IPS DF 6.9 (cell line): ENCODE measurements around the gene SHISA8.

Source experiments
- DNase-seq: peaks from one replicate; pipeline ENCODE4 v3.0.0-alpha.2; 2013; ENCODE audit warnings: low read depth, low spot score
- H3K27ac ChIP-seq: one replicate; pipeline ENCODE4 v1.5.1; 2013; ENCODE audit warnings: low read length, control low read depth
- H3K27me3 ChIP-seq: 2 replicates; pipeline ENCODE4 v1.6.1; 2013; ENCODE audit warnings: mild to moderate bottlenecking, low read length; ENCODE audit not compliant: control insufficient read depth, insufficient read depth
- H3K36me3 ChIP-seq: 2 replicates; pipeline ENCODE4 v1.6.1; 2013; ENCODE audit warnings: low read length; ENCODE audit not compliant: control insufficient read depth, insufficient read depth
- H3K4me1 ChIP-seq: 2 replicates; pipeline ENCODE4 v1.6.1; 2013; ENCODE audit warnings: low read length; ENCODE audit not compliant: control insufficient read depth, insufficient read depth
- H3K4me3 ChIP-seq: 2 replicates; pipeline ENCODE4 v1.5.1; 2013; ENCODE audit warnings: mild to moderate bottlenecking, low read length
- H3K9me3 ChIP-seq: 2 replicates; pipeline ENCODE4 v1.6.1; 2013; ENCODE audit warnings: low read length, inconsistent platforms; ENCODE audit not compliant: control insufficient read depth, insufficient read depth
- WGBS: extraction: QIAGEN DNeasy Blood & Tissue Kit; methylation state at CpG from one replicate; pipeline ENCODE4 v1.1.7; 2013; ENCODE audit warnings: mixed read lengths, missing lambda C conversion rate; ENCODE audit not compliant: insufficient read length, insufficient coverage; 5-methylcytosine and 5-hydroxymethylcytosine counted together

Gene SHISA8

DNA sequence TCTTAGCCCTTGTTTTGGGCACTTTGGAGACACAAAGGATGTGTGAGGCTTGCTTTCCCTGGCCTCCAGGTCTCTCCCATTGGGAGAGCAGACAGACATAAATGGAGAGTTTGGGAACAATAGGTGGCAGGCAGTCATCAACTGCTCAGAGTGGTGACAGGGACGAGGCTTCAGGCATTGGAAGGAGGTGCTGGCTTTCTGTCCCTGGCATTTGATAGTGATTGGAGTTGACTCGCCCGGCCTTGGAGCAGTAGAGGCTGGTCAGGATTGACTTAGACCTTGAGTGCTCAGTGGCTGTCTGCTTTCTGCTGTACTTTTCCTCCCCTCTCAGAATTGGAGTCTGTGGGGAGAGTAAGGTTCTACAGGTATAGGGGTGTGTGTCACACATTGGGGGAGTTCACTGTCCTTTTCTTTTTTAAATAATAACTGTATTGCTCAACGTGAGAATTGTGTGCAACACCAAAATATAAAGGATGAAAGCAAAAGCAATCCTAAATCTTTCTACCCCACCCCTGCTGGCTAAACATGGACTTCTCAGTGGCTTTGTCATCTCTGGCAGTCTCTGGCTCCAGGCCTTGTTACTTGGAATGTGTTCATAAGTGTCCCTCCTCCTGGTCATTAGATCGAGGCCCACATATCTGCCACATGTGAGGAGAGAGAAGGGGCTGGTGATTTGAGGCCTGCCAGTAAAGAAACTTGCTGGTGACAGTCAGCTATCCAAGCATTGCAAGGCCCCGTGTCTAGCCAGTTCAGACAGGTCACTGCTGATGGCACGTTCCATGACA, 21.1 kb downstream of the SHISA8 start:
- Histone ChIP-seq H3K4me1 (no peaks in the 10 kb centered on the region; the same call in 1 of the 2 replicates), H3K27ac (no peak overlapping the region), H3K9me3 (no peaks in the 10 kb centered on the region), H3K27me3 (no peaks in the 10 kb centered on the region), H3K4me3 (no peak overlapping the region), H3K36me3 (peaks cover 51% of the 10 kb centered on the region)
- WGBS: no CpG with 5 or more reads among the region's 7 CpGs
- no peak for DNase-seq

DNA sequence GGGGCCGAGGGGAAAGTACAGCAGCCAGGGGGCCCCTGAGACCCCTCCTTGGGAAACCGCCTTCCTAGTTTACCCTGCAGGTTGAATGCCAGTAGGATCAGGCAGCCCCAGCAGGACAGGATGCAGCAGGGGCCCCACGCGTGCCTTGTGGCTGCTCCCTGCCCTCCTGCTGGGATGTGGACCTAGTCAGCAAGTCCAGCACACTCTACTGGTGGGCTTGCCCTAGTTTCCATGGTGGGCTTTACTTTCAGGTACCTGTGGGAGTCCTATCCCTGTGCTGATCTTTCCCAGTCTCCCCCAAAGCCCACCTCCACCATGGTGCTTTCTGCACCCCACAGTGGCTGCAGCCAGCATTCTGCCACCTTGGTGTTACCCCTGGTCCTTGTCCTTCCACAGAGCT, 22.2 kb downstream of the SHISA8 start:
- H3K4me3 ChIP-seq: no peak overlapping the region
- H3K9me3 ChIP-seq: no peaks in the 10 kb centered on the region
- H3K27ac ChIP-seq: no peak overlapping the region
- DNase-seq: no peak
- H3K27me3 ChIP-seq: no peaks in the 10 kb centered on the region
- WGBS: no CpG with 5 or more reads among the region's 4 CpGs
- peaks cover 48% of the 10 kb centered on the region for H3K36me3 ChIP-seq
- no peaks in the 10 kb centered on the region; the same call in 1 of the 2 replicates for H3K4me1 ChIP-seq

DNA sequence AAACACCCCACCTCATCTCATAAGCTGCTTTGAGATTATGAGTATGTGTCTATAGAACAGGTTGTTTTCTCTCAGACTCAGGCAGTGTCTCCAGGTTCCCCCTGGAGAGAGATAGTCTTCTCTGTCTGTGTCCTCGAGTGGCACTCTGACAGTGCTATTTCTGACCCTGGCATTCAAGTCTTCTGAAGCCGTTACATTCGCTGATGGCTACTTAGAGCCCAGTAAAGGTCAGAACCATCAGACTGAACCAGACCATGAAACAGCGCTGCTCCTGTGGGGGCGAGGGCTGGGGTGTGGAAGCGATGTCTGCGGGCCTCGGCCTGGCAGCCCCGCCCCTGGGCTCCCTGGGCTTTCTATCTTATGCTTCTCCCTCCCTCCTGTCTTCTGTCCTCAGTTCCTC, 23.5 kb downstream of the SHISA8 start:
- H3K4me1 ChIP-seq: no peaks in the 10 kb centered on the region; the same call in 1 of the 2 replicates
- H3K9me3 ChIP-seq: no peaks in the 10 kb centered on the region
- H3K36me3 ChIP-seq: peaks cover 37% of the 10 kb centered on the region
- no peak overlapping the region for H3K27ac ChIP-seq
- H3K4me3 ChIP-seq: no peak overlapping the region
- WGBS: no CpG with 5 or more reads among the region's 9 CpGs
- DNase-seq: no peak
- H3K27me3 ChIP-seq: no peaks in the 10 kb centered on the region

DNA sequence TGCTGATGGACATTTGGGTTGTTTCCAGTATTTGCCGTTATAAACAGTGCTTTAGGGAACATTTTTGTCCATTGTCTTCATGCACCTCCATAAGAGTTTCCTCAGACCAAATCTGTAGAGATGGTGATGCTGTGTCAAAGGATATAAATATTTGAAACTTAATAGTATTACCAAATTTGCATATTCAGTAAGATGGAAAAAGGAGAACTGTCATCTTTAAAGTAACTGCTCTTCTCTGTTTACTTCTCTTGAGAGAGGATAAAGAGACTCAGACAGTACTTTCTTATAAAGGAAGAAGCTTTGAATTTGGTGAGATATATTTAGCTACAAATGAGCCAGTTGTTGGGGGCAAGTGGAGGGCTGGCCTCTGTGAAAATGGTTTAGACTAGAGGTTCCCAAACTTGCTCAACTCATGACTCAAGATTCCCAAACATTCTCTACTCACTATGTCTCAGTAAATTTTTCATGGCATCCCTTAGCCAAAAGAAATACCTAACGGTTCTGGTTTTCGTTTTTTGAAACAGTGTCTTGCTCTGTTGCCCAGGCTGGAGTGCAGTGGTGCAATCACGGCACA, 26.2 kb downstream of the SHISA8 start:
- no CpG with 5 or more reads among the region's 4 CpGs for WGBS
- H3K27ac ChIP-seq: no peak overlapping the region
- no peaks in the 10 kb centered on the region for H3K4me1 ChIP-seq
- no peak overlapping the region for H3K4me3 ChIP-seq
- no peaks in the 10 kb centered on the region for H3K9me3 ChIP-seq
- no peak for DNase-seq
- H3K36me3 ChIP-seq: peaks cover 42% of the 10 kb centered on the region
- no peaks in the 10 kb centered on the region for H3K27me3 ChIP-seq

DNA sequence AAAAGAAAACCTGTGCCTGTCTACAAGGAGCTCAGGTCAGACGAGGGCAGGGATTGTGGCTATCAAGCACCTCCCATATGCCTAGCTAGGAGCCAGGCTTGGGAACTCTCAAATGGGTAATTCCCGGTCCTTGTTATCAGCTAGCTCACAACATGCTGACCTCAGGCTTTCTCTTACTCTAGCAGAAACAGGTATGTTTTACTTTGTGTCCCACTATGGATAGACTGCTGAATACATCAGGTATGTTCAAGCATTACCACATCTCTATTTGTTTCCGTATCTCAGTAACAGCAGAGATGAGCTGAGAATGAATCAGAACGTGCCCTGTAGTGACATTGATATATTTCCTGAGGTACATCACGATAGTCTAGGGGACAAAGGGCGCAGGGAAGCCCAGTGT, 29.4 kb downstream of the SHISA8 start:
- DNase-seq: no peak
- no CpG with 5 or more reads among the region's 6 CpGs for WGBS
- Histone ChIP-seq H3K27ac (no peak overlapping the region), H3K36me3 (peaks cover 45% of the 10 kb centered on the region), H3K4me3 (no peak overlapping the region), H3K27me3 (no peaks in the 10 kb centered on the region), H3K4me1 (no peaks in the 10 kb centered on the region), H3K9me3 (no peaks in the 10 kb centered on the region)

DNA sequence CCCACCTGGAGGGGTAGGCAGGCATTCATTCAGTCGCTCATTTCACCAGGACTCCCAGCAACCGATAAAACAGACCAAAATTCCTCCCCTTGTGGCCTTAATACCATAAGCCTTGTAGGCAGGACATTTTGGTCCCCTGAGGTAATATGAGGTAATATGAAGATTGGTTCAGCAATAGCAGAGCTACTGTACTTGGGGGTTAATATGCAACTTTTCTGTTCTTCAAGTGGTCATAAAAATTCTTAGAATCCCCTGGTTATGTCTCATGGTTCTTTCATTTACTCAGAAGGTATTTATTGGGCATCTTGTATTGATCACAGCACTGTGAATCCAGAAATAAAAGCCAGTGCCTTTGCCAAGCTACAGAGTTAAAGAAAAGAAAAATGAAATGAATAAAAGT, 29.8 kb downstream of the SHISA8 start:
- Histone ChIP-seq H3K9me3 (no peaks in the 10 kb centered on the region), H3K27me3 (no peaks in the 10 kb centered on the region), H3K27ac (no peak overlapping the region), H3K4me1 (no peaks in the 10 kb centered on the region), H3K36me3 (peaks cover 46% of the 10 kb centered on the region), H3K4me3 (no peak overlapping the region)
- no CpG with 5 or more reads among the region's 2 CpGs for WGBS
- no peak for DNase-seq

DNA sequence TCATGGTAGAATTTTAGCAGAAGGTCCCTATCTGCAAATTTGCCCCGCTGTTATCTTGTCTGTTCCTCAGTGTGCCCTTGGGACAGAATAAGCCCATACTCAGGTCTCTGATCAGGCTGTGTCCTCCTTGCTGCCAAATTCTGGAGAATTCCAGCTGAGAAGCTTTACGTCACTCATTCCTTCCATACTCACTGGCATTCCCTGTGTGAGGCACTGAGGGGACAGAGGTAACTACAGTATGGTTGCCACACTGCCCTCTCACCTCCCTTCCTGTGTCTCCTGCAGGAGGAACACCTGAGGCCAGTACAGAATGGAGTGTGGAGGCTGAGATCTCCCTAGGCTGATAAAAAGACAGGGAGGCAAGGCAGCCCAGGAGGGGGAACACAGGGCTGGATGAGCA, 31.5 kb downstream of the SHISA8 start:
- DNase-seq: no peak
- WGBS: no CpG with 5 or more reads among the region's 2 CpGs
- peaks cover 47% of the 10 kb centered on the region for H3K36me3 ChIP-seq
- H3K4me1 ChIP-seq: no peaks in the 10 kb centered on the region
- H3K9me3 ChIP-seq: no peaks in the 10 kb centered on the region
- H3K27me3 ChIP-seq: no peaks in the 10 kb centered on the region
- H3K4me3 ChIP-seq: no peak overlapping the region
- H3K27ac ChIP-seq: no peak overlapping the region

DNA sequence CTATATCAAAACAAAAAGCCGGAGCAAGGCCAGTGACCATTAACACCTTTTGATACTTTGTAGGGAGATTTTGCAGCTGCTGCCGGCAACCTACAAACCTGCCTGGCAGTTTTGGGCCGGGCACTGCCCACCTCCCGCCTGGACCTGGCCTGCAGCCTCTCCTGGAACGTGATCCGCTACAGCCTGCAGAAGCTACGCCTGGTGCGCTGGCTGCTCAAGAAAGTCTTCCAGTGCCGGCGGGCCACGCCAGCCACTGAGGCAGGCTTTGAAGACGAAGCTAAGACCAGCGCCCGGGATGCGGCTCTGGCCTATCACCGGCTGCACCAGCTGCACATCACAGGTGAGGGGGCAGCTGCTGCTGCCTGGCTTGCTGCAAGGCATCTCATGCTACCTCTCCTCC, 34.2 kb downstream of the SHISA8 start:
- no peaks in the 10 kb centered on the region for H3K4me1 ChIP-seq
- no peak overlapping the region for H3K4me3 ChIP-seq
- no CpG with 5 or more reads among the region's 16 CpGs for WGBS
- H3K27me3 ChIP-seq: no peaks in the 10 kb centered on the region
- no peak for DNase-seq
- no peaks in the 10 kb centered on the region for H3K9me3 ChIP-seq
- H3K36me3 ChIP-seq: peaks cover 48% of the 10 kb centered on the region
- no peak overlapping the region for H3K27ac ChIP-seq

DNA sequence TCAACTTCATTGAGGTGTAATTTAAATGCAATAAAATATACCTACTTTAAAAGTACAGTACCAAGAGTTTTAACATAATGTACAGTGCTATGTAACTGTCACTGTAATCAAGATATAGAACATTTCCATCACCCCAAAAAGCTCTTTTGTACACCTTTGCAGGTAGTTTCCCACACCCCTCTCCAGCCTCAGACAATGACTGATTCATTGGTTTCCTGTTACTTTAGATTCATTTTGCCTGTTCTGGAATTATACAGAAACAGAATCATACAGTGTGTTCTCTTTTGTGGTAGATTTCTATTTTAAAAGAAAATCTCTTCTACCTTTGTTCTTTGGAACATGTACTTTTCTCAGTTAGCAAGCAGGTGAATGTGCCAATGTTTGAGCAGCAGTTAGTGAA, 38.2 kb downstream of the SHISA8 start:
- no peak for DNase-seq
- Histone ChIP-seq H3K27ac (no peak overlapping the region), H3K36me3 (peaks cover 35% of the 10 kb centered on the region)

DNA sequence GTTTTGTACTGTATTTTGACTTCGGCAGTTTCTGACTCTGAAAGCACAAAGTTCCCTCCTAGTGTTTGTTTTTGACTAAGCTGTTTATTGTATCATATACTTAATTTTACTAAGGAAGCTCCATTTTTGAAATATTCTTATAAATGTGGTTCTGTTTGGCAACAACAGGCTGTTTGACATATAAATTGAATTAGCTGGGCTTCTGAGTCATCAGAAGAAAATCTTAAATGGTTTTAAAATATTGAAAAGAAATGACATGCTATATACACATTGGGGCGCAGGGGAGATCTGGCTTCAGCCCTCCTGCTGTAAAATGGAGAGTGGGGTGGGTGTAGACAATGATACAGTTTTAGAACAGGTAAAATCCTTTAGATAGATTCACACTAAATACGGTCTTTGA, 38.6 kb downstream of the SHISA8 start:
- Histone ChIP-seq H3K27ac (no peak overlapping the region), H3K27me3 (no peaks in the 10 kb centered on the region), H3K9me3 (no peaks in the 10 kb centered on the region), H3K4me1 (no peaks in the 10 kb centered on the region), H3K4me3 (no peak overlapping the region), H3K36me3 (peaks cover 33% of the 10 kb centered on the region)
- DNase-seq: no peak
- no CpG with 5 or more reads among the region's 3 CpGs for WGBS

More for the DNA sequence above, 38.2 kb downstream of the SHISA8 start:
- Histone ChIP-seq H3K27me3 (no peaks in the 10 kb centered on the region), H3K9me3 (no peaks in the 10 kb centered on the region), H3K4me1 (no peaks in the 10 kb centered on the region), H3K4me3 (no peak overlapping the region)
